HG02981 (cell line): ENCODE results near the gene LZTFL1.
"Not testable (repeated sequence)": the region's sequence is repeated elsewhere in the genome, so short reads cannot be mapped to it uniquely, and the experiment has no call there.

Source experiments
- ATAC-seq: cut with Tn5 transposase; IDR thresholded peaks from one replicate; pipeline ENCODE4 v1.9.1; 2021; ENCODE audit warnings: mild to moderate bottlenecking, moderate library complexity; ENCODE audit not compliant: unreplicated experiment

The LZTFL1 gene

GRCh38 chr3:45868213-45868612 lies 26.3 kb upstream of the LZTFL1 start:
- ATAC-seq = no peak

GRCh38 chr3:45865563-45865962 lies 23.6 kb upstream of the LZTFL1 start:
- no peak for ATAC-seq

- ATAC-seq = peak; percentile 65
Measured at GRCh38 chr3:45864760-45865519, 23.0 kb upstream of the LZTFL1 start.

DNA sequence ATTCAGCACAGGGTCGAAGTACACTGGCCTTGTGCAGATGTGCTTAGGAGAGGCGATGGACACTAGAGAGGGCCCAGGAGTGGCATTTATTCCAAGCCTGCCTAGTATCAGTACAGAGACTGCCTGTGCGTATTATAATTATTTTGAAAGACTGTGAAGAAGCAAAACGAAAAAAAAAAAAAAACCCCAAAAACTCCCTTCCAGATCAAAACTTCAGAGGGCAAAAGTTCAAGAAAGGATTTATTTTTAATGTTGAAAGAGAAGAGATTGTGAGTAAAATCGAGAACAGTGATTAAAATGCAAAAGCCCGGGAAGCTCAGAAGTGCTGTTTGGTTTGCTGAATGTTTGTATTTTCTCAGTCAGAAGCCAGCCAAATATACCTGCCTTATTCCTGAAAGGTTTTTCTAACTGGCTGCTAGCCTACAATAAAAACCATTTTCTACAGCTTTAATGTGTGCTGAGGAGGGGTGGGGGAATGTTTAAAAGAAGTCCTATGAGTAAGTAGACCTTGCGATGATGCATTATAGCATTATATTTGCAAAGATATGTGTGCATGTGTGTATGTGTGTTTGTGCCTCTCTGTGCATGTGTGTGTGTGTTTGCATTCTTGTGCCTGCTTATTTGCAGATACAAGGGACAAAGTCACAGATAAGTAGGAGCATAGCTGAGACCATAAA lies 19.3 kb upstream of the LZTFL1 start:
- no peak for ATAC-seq

GRCh38 chr3:45860481-45860880 lies 18.6 kb upstream of the LZTFL1 start:
- no peak for ATAC-seq

DNA sequence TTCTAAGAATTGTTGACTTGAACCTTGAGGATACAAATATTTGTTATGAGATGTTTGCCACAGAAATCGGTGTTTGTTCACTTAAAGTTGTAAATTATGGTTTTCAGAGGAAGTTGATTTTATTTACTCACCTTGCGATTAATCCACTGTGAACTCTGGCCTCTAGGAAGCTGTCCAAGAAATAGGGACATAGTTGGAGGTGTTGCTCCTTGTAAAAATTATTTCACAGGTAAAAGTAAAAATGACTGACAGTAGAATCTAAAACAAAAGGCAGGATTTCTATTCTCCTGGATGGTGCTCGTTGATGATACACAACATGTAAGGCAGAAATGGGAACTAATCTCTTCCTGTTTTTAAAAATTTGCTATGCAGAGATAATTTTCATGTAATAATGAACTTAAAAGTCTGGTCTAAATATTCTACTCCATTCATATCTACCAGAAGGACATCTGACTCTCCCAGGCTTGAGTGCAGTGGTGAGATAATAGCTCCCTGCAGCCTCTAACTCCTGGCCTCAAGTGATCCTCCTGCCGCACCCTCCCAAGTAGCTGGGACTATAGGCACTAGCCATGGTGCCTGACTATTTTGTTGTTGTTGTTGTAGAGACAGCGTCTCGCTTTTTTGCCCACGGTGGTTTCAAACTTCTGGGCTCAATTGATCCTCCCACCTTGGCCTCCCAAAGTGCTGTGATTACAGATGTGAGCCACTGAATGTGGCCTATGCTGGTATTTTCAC lies 17.1 kb upstream of the LZTFL1 start:
- ATAC-seq = no peak

DNA sequence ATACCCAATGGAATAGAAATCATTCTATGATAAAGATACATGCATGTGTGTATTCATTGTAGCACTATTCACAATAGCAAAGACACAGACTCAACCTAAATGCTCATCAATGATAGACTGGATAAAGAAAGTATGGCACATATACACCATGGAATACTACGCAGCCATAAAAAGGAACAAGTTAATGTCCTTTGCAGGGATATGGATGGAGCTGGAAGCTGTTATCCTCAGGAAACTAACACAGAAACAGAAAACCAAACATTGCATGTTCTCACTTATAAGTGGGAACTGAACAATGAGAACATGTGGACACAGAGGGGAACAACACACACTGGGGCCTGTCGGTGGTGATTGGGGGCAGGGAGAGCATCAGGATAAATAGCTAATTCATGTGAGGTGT lies 15.1 kb upstream of the LZTFL1 start:
- not testable (repeated sequence) for ATAC-seq

- ATAC-seq = not testable (repeated sequence)
Measured at GRCh38 chr3:45856323-45856722, 14.4 kb upstream of the LZTFL1 start.

- ATAC-seq = no peak
Measured at GRCh38 chr3:45852828-45853227, 10.9 kb upstream of the LZTFL1 start.

DNA sequence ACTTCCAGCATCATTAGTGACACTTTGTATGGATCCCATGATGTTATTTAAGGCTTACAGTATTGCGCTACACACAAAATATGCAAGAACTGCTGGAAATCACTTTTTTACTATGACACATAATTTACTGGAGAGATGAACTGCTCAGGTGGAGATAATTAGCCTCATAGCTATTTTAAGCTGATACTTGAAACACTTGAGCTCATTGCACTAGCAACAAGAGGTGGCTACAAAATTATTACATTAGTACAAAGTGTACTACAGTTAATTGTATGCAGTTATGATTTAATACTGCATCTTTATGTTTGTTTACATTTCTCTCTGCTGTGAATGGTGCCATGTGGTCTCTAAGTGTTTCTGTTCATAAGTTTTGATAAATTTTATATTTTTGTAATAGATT lies 6.5 kb upstream of the LZTFL1 start:
- ATAC-seq = no peak

DNA sequence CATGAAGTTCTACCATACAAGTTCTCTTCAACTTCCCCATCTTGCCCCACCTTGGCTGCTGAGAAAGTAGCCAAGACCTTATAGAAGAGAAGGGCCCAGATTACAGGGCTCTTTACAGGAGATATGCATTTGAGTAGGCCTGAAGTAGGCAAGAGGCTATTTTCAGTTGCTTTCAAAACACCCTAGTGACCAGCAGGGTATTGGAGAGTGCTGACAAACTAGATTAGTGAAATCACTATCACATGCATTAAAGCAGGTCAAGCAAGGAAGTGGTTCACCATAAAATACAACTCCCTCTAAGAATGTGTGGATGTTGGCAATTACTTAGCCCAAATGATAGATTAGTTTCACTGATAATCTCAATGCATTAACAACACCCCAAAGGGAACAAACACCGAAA lies 2.7 kb upstream of the LZTFL1 start:
- ATAC-seq = no peak

- no peak for ATAC-seq
Measured at GRCh38 chr3:45842851-45843625, 1.1 kb upstream of the LZTFL1 start.

DNA sequence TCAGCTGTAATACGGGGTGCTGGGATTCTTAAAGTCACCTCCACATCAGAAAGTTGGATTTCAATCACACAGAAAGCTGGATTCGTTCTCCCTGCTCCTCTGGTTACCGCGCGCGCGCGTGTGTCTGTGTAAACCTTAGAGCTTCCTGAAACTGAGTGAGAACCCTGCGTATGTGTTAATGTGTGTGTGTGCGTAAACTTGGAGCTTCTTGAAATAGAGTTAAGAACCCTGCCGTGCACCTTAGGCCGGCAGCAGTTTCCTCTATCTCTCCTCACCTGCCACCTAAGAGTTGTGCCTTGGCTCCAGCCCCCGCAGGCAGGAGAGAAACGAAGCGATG lies 531 bp downstream of the LZTFL1 start:
- no peak for ATAC-seq

GRCh38 chr3:45838466-45838865 lies 3.5 kb downstream of the LZTFL1 start:
- no peak for ATAC-seq

DNA sequence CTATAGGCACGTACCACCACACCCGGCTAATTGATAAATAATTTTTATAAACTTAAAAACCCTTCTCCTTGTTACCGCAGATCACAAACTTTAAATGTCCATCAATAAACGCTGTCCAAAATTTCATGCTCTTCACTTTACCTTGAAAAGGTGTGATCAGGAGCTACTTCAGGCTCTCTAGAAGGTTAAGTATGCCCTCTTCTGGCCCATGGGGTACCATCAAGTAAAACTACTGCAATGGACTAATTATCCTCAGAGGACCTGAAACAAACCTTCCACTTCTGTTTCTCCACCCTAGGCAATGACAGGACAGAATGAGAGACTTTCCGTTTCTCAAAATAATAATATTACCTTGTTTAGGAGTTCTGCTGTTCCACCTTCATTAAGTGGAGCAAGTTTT lies 9.2 kb downstream of the LZTFL1 start:
- no peak for ATAC-seq

DNA sequence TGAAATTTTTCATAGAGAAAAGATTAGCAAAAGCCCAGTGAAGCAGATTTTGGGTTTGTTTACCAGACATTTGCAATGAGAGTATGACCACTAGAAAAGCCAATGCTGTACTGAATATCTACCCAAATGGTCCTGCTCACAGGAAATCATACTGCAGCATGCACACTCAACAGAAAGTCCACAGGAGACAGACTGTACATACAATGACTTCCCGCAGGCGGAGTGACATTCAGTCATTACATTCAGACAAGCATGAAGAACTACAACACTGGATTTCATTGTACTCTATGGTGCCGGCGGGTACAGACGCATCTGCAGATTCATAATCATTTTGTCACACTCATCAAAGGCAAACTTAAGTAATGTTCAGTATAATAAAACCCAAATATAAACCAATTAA lies 11.8 kb downstream of the LZTFL1 start:
- ATAC-seq = no peak

GRCh38 chr3:45826908-45827307 lies 15.0 kb downstream of the LZTFL1 start:
- ATAC-seq = no peak

DNA sequence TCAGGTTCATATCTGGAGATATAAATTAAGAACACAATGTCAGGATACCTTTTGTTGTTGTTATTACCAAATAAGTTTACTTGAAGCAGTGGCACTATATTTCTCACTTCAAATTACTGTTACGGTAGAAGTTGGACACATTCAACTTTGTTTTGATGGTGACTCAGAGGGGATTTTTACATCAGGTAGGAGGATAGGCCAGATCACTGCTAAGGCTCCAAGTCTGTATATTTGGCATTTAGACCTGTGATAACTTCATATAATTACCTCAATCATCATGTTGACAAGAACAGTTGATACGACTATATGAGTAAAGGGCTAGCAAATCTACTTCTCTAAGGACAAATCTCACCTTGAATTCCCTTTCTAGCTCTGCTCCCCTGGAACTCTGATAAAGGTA lies 15.6 kb downstream of the LZTFL1 start:
- ATAC-seq = no peak

DNA sequence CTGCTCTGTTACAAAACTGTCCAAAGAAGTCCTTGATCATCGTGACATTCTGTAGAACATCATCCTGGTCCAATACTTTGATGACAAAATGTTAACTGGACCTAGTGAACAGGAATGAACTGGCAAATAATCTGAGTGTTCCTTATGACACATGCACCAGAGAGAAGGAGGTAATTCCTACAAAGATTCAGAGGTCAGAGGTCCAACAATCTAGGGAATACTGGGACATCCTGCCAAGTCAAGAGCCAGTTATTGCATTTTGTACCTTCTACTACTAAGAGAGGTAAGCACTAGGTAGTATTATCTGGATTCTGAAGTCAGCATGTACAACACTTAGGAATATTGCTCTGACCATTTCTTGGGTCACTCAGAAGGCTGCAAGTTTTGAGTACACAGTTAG lies 20.8 kb downstream of the LZTFL1 start:
- no peak for ATAC-seq

DNA sequence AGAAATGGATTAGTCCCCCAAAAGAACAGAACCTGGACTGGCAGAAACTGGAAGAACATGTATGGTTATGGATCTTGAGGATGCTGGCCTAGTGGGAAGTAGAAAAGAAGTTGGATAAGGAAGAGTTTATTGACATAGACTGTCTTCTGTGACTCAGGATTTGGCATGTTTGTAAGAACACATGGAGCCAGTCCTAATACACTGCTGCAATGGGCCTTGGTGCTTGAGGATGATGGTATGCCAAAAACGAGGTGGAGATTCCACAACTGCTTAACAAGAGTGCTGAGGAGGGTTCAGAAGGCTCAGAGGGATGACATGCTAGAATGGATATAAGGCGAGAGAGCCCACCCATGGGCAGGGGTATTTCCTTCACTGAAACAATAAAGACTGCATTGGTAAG lies 22.4 kb downstream of the LZTFL1 start:
- ATAC-seq = no peak

DNA sequence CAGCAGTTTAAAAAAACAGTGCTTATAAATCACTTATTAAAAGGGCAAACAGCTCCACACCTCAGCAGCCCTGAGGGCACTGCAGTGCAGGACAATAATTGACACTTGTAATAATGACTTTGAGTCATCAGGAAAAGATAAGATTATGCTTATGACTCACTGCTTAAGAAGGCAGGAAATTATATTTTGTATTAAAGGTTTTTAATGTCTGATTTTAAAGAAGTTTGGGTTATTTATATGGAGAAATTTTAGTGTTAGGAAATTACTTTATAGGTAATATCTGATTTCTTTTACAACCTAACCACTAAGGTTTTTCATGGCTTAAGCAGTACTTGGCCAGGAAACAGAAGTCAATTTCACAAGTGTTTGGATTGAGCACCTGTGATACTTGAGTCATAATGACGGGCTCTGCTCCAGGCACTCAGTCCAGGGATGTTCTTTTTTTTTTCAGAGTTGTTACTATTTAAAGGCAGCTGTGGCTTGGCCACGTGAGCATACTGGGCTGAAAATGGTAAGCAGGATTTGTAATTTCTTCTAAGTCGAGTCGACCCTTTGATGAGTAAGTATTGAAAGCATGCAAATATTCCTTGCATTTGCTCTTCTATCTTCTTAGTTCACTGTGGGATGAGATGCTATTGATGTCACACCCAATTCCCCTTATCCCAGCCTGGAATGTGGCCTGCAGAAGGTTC lies 23.9 kb downstream of the LZTFL1 start:
- ATAC-seq = no peak
